A549 treated with CpdA at 1 μM for 4 hours (cell line): ENCODE data around the gene NMT1. TPM values are rescaled to one million over a fixed set of nuclear protein-coding genes. Genes with fewer than 3 reads are reported as not detected.

Source experiments
- total RNA-seq: library from RNA; stranded (reverse); fragments of 200-300 nt; extraction: Qiagen RNA extraction; gene quantifications from 5 replicates; pipeline ENCODE4 v1.2.3, GENCODE V29; 2022; ENCODE audit warnings: low read depth

NMT1 gene
- 173 to 447 TPM (median 176 TPM) in 5 replicates for total RNA-seq

GRCh38 chr17:45060797-45061605, at the start of gene NMT1:
Gene NMT1 (plus strand): TSS chr17:45061317. CDS start chr17:45061330, 13 bp downstream.

GRCh38 chr17:45051060-45051719, 9.9 kb upstream of the NMT1 start, which contains the start of gene DCAKD:
Gene DCAKD (minus strand): TSS chr17:45051632. CDS start chr17:45034885, 16,747 bp downstream.

GRCh38 chr17:45132320-45132571, 71.1 kb downstream of the NMT1 start, which contains the start of gene PLCD3:
Gene PLCD3 (minus strand): TSS chr17:45132515. CDS start chr17:45132410, 105 bp downstream.

GRCh38 chr17:45135192-45135977, 74.3 kb downstream of the NMT1 start, which contains the start of gene ACBD4:
Gene ACBD4 (plus strand): TSS chr17:45135687. CDS start chr17:45136145, 458 bp downstream.

GRCh38 chr17:45148183-45149036, 87.3 kb downstream of the NMT1 start, which contains the start of gene HEXIM1:
Gene HEXIM1 (plus strand): TSS chr17:45148475. CDS start chr17:45149191, 716 bp downstream.

Other genes starting within 250 kb of the NMT1 start
- gene GJC1, start 231.0 kb upstream of the NMT1 start, total RNA-seq: 30.8 to 42.4 TPM (median 36.4 TPM) in 5 replicates
- gene HIGD1B, start 213.4 kb upstream of the NMT1 start, total RNA-seq: not detected in 5 replicates
- 153 to 208 TPM (median 162 TPM) in 5 replicates for gene EFTUD2, start 161.9 kb upstream of the NMT1 start, total RNA-seq
- gene GFAP, start 145.8 kb upstream of the NMT1 start, total RNA-seq: 0.39 to 2.0 TPM (median 1.0 TPM) in 5 replicates
- gene KIF18B, start 113.5 kb upstream of the NMT1 start, total RNA-seq: 34.7 to 40.7 TPM (median 40.0 TPM) in 5 replicates
- gene C1QL1, start 93.0 kb upstream of the NMT1 start, total RNA-seq: 14.5 to 33.6 TPM (median 29.8 TPM) in 5 replicates
- gene DCAKD, start 9.7 kb upstream of the NMT1 start, total RNA-seq: 16.9 to 23.2 TPM (median 21.8 TPM) in 5 replicates
- 154 to 216 TPM (median 189 TPM) in 5 replicates for gene PLCD3, start 71.2 kb downstream of the NMT1 start, total RNA-seq
- 6.1 to 10.0 TPM (median 8.1 TPM) in 5 replicates for gene ACBD4, start 74.4 kb downstream of the NMT1 start, total RNA-seq
- 46.7 to 62.6 TPM (median 54.8 TPM) in 5 replicates for gene HEXIM1, start 87.2 kb downstream of the NMT1 start, total RNA-seq
- 13.6 to 18.7 TPM (median 18.0 TPM) in 5 replicates for gene HEXIM2, start 100.6 kb downstream of the NMT1 start, total RNA-seq
- 33.0 to 46.5 TPM (median 42.1 TPM) in 5 replicates for gene FMNL1, start 160.6 kb downstream of the NMT1 start, total RNA-seq
- 0.16 to 0.20 TPM (median 0.17 TPM) in 4 of 5 replicates, not detected in the other for gene SPATA32, start 200.8 kb downstream of the NMT1 start, total RNA-seq